Dedifferentiated amniotic fluid mesenchymal stem cell (primary cell): ENCODE measurements around the gene MYL5.
"Not testable (repeated sequence)": the region's sequence is repeated elsewhere in the genome, so short reads cannot be mapped to it uniquely, and the experiment has no call there.

Source experiments
- DNase-seq: peaks from one replicate; pipeline ENCODE4 v3.0.0-alpha.2; 2016; ENCODE audit errors: extremely low spot score

Gene MYL5

DNA sequence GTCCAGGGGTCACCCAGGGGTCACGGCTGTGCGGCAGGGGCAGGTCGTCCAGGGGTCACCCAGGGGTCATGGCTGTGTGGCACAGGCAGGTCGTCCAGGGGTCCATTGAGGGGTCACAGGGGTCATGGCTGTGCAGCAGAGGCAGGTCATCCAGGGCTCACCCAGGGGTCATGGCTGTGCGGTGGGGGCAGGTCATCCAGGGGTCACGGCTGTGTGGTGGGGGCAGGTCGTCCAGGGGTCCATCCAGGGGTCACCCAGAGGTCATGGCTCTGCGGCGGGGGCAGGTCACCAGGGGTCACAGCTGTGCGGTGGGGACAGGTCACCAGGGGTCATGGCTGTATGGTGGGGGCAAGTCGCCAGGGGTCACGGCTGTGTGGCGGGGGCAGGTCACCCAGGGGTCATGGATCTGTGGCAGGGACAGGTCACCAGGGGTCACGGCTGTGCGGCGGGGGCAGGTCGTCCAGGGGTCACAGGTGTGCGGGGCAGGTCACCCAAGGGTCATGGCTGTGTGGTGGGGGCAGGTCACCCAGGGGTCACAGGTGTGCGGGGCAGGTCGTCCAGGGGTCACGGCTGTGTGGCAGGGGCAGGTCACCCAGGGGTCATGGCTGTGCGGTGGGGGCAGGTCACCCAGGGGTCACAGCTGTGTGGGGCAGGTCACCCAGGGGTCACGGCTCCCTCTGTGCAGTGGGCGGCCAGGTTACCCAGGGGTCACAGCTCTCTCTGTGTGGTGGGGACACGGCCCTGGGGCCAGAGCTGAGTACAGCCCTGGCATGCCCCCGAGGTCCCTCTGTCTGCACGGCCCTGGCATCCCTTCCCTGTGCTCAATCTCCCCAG lies 16.3 kb upstream of the MYL5 start:
- DNase-seq = no peak

DNA sequence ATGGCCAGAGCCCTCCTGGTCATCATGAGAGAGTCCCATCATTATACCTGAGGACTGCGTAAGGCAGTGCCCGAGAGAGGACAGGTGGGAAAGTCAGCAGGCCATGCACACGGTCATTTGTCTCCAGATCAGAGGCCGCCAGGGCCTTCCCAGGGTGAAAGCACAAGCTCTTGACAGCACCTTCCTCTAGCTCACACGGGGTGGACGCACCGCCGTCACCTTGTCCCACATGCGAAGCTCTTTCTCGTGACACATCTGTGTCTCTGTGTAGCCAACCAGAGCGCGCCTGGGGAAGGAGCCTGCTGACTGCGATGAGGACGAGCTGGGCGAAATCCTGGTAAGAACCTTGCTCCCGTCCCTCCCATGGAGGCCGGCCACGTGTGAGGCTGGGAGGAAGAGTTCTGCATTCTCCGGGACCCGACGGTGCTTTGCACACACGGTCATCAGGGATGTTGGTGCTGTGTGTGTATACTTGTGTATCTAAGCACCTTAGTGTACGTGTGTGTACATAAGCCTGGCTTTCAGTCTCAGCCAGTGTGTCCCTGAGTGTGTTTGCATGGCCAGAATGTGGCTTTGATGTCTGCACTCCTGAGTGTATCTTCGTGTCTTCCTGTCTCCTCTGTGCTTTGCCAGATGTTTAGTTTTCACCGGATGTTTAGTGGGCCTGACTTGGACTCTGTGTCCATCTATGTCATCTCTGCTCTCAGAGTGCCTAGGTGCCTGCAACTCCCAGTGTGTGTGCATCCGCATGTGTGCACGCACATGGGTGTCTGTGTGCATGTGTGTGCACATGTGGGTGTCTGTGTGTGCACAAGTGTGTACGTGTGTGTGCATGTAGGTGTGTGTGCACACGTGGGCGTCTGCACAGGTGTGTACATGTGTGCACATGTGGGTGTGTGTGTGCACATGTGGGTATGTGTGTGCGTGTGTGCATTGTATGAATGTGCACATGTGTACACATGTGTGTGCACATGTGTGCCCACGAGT lies 15.4 kb upstream of the MYL5 start:
- no peak for DNase-seq

DNA sequence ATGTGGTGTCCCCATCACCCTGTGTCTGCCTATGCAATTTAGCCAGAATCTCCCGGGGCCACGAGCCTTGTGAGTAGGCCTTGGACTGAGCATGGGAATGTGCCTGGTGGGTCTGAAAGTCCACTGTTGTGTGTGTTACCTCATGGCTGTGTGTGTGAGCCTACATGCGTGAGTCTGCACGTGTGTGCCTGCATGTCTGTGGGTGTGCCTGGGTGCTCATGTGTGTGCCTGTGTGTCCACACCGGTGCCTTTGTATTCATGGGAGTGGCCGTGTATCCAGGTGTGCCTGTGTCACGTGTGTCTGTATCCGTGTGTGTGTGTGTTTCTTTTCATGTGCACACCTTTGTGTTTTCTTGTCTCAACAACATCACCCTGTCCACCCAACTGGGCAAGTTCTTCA lies 14.5 kb upstream of the MYL5 start:
- DNase-seq = no peak

DNA sequence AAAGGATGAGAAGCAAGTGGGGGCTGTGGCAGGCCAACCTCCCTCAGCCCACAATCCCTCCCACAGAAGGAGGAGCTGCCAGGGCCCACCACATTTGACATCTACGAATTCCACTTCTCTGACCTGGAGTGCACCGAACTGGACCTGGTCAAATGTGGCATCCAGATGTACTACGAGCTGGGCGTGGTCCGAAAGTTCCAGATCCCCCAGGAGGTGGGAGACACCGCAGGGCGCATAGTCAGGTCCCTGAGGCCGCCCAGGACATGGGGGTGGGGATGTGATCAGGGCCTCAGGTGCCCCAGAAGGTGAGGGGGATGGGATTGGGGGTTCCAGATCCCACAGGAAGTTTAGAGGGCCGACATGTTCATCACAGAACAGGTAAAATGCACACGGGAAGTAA lies 13.9 kb upstream of the MYL5 start:
- no peak for DNase-seq

DNA sequence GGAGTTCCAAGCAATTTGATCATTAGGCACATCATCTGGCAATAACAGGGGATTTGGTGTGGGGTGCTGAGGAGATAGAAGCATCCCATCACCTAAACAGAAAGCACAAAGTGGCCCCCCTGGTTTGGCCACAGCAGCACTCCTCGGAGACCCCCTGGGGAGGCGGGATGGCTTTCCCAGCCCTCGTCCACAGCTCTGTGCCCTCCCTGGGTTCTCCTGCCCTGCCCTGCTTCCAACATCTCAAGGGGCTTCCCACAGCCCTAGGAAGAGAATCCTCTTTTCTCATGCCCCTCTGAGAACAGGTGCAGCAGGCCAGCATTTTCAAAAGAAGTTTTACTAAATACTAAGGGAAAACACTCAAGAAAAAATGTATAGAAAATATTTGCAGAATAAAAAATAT lies 13.1 kb upstream of the MYL5 start:
- no peak for DNase-seq

DNA sequence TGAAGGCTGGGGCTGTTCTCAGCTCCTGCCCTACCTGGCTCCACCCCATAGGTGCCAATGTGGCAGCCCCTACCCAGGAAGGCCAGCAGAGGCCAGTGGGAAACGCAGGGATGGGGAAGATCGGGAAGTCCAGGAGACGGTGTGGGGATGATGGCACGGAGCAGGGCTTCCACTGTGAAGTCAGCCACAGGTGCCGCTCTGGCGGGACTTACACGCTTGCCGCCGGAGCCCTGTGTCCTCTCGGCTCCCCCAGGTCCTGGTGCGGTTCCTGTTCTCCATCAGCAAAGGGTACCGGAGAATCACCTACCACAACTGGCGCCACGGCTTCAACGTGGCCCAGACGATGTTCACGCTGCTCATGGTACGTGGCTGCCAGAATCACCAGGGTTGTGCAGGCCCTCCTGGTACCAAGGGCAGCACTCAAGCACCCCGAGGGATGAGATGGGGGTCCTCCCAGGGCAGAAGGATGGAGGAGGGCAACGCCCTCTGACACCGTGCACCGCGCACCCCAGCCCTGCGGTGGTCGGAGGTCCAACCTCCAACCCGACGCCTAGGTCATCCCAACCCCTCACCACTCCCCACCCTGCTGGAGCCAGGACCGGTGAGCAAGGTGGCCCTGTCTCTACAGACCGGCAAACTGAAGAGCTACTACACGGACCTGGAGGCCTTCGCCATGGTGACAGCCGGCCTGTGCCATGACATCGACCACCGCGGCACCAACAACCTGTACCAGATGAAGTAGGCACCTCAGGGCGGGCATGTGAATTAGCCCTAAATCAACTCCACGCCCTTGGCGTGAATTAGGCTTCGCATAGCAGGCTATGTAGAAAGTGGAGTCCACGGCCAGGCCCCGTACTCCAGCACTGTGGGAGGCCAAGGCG lies 12.2 kb upstream of the MYL5 start:
- DNase-seq = no peak

DNA sequence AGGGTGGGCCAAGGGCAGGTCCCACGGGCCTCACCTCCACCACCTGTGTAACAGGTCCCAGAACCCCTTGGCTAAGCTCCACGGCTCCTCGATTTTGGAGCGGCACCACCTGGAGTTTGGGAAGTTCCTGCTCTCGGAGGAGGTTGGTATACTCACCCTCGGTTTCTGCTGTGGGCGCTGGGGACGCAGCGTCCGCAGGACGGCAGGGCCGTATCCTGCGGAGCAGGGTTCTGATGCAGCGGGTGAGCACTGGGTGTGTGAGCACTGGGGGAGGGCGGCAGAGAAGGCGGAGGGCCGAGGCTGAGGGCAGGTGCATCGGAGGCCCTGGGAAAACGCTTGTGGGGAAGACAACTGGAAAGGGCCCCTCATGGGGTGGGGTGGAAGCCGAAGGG lies 11.3 kb upstream of the MYL5 start:
- DNase-seq = no peak

DNA sequence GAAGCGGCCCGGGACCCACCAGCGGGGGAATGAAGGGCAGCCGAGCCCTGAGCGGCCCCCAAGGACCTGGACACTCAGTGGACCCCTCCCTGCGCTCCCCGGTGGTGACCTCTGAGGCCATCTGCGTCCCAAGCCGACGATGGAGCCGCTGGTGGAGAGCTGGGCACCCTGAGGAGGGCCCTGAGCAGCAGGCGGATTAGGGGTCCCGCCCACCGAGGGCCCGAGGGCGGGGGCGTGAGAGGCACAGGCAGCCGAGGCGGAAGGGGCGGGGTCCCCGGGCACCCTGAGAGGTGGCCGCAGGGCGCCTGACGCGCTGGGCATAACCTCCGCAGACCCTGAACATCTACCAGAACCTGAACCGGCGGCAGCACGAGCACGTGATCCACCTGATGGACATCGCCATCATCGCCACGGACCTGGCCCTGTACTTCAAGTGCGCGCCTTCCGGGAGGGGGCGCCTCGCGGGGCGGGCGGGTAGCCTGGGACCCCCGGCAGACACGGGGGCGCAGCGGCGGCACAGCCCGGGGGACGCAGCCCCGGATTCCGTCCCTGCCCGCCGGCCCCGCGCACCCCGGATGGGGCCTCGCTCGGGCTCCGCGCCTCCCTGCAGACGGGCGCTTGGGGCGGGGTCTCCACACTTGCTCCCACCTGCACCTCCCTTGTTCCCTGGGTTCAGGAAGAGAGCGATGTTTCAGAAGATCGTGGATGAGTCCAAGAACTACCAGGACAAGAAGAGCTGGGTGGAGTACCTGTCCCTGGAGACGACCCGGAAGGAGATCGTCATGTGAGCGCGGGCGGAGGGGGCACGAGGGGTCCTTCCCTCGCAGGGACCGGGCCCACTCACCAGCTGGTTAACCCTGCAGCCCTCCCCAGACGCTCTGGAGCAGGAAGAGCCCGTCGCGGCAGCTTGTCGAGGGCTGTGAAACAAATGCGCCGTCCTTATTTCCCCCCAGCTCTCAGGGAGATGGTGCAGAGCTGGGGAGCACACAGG lies 10.6 kb upstream of the MYL5 start:
- no peak for DNase-seq

DNA sequence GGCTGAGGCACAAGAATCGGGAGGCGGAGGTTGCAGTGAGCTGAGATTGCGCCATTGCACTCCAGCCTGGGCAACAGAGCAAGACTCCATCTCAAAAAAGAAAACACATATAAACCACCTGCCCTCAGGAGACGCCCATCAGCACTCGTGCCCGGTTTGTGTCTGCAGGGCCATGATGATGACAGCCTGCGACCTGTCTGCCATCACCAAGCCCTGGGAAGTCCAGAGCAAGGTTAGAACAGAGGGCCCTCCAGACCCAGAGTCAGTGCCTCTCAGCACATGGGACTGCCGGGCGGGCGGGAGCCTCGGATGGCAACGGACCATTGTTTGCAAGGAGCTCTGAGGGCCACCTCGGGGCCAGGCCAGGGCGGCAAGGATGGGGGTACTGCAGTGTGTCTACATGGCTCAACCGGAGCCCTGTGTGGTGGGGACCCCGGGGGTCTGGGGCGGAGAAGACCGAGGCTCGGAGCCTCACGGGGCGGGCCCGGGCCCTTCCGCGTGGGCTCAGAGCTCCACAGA lies 9.6 kb upstream of the MYL5 start:
- no peak for DNase-seq

DNA sequence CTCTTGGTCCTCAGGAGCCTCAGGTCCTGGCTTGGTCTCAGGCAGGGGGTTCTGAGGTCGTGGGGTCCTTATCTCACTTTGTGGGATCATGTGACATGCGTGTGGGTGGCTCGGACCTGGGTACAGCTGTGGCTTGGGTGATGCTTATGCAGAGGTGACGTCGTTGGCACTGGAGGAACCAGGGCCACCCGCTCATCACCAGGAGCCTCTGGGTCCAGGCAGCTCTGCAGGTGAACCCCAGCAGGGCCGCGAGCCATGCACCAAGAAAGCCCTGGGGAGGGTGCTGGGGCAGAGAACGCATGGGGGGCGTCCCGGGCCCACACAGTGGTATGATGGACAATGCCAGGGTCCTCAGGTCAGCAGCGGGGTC lies 9.0 kb upstream of the MYL5 start:
- DNase-seq = no peak

DNA sequence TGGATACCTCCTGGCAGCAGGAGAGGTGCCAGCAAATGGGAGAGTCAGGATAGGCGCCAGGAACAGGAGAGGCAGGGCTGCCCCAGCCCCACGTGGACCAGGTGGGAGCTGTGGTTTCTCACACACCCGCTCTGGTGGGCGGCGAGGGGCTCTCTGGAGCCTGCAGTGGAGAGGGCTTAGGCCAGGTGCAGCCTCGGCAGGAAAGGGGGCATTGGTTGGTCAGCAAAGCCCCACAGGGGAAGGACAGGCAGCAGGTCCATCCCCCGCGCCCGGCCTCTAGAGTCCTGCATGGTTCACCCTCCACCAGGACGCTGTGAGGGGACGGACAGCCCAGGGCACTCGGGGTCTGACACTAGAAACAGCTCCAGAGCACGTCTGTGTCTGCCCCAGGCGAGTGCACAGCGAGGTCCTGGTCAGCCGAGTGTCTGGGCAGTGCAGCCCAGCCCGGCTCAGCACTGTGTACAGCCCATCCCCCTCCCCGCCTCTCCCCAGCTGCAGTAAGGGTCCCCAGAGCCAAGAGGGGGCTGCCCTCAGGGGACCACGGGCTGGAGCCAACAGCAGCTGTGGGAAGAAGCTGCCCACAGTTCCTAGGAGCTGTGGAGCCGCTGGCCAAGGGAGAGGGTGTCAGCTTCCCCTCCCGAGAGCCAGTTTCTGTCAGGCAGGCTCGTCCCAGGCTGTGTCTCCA lies 8.4 kb upstream of the MYL5 start:
- no peak for DNase-seq

DNA sequence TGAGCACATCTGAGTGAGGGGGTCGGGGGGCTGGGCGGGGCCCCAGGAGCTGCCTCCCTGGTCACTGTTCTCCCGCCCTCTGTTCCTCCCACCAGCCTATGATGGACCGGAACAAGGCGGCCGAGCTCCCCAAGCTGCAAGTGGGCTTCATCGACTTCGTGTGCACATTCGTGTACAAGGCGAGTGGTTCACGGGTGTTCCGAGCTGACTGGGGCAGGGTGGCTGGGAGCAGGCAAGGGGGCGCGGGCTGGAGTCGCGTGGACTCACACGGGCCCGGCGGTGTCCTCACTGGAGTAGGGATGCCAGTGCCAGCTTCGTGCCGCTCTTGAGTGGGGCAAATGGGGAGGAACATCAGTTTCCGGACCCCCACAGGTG lies 7.9 kb upstream of the MYL5 start:
- no peak for DNase-seq

DNA sequence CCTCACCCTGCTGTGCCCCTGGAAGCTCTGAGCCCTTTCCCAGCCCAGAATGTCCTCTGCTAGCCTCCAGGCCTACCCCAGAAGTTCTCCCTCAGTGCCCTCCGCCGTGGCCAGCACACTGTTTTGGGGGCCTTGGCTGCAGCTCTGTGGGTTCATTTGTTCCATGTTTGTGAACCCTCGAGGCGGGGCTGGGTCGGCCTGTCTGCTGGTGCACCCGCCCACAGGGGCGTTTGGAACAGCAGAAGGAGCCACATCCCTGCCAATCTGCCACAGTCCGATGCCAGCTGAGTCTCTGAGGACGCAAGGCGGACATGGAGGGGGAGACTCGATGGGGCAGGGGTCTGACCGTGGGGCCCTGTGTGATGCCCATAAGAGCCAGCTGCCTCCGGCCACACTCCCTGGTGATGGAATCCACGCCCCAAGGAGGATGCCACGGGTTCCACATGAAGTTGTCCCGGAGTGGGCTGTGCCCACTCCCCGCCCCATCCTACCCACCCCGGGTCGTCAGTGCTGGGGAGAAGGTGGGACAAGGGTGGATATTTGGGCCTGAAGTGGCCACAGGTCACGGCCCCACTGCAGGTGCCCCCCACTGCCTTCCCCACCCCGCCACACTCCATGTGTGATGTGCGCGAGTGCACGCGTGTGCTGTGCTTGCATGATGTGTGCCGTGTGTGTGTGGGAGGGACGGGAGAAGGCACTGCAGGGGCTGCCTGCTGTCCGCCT lies 7.4 kb upstream of the MYL5 start:
- no peak for DNase-seq

DNA sequence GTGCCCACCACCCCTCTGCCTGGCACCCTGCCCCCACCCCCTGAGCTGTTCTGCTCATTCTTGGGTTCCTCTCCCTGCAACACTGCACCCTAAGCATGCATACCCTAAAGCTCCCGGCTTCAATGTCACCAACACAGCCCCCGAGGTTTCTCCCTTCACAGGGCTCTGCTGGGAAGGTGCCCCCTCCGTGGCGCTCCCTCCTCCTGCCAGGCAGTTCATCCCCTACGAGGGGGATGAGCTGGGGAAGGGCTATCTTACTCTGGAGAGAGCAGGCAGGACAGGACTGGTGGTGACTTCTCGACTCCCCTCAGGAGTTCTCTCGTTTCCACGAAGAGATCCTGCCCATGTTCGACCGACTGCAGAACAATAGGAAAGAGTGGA lies 6.8 kb upstream of the MYL5 start:
- no peak for DNase-seq

DNA sequence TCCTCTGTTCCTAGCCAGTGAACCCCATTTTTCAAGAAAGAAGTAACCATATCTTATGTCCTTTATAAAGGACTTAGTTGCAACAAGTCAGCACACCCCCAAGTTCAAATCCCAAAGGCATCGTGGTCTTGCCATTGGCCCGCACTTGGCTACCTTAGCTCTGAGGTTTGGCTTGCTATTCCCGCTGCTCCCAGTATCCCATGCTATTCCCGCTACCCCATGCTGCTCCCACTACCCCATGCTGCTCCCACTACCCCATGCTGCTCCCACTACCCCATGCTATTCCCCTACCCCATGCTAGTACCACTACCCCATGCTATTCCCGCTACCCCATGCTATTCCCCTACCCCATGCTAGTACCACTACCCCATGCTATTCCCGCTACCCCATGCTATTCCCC lies 6.1 kb upstream of the MYL5 start:
- DNase-seq = not testable (repeated sequence)

DNA sequence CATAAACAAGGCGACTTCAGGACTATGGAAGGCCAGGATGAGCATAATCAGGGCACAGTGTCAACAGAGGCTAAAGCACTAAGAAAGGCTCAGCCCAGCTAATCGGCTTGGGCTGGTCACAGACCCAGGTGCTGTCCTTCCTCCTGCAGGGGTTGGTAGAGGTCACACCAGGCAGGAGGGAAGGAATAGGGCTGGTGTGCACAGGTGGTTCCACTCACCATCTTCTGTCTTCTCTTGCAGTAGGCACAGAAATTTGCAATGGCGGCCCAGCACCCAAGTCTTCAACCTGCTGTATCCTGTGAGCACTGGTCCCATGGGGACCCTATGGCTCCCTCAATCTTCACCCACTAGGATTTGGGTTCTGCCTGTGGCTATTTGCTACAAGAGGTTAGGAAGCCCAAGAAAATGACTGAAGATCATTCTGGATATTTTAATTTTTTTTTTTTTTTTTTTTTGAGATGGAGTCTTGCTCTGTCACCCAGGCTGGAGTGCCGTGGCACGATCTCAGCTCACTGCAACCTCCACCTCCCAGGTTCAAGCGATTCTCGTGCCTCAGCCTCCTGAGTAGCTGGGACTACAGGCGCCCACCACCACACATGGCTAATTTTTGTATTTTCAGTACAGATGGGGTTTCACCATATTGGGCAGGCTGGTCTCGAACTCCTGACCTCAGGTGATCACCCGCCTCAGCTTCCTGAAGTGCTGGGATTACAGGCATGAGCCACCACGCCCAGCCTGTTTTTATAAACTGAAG lies 4.4 kb upstream of the MYL5 start:
- not testable (repeated sequence) for DNase-seq

DNA sequence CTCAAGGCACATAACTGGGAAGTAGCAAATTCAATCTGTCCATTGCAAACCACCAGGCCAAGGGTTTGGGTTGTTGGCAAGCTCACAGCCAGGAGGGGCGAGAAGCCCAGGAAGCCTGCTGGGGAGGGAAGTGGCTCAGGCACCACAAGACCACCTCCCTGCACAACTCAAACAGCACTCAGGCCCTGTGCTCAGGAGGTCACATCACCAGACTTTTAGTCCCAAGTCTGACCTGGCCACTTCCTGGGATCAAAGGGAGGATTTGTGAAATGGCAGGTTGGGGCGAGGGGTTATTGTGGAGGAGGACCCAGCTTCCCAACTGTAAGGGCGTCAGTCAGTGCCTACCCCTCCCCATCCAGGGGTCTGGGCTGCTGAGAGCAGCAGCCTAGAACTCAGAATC lies 2.6 kb upstream of the MYL5 start:
- no peak for DNase-seq

DNA sequence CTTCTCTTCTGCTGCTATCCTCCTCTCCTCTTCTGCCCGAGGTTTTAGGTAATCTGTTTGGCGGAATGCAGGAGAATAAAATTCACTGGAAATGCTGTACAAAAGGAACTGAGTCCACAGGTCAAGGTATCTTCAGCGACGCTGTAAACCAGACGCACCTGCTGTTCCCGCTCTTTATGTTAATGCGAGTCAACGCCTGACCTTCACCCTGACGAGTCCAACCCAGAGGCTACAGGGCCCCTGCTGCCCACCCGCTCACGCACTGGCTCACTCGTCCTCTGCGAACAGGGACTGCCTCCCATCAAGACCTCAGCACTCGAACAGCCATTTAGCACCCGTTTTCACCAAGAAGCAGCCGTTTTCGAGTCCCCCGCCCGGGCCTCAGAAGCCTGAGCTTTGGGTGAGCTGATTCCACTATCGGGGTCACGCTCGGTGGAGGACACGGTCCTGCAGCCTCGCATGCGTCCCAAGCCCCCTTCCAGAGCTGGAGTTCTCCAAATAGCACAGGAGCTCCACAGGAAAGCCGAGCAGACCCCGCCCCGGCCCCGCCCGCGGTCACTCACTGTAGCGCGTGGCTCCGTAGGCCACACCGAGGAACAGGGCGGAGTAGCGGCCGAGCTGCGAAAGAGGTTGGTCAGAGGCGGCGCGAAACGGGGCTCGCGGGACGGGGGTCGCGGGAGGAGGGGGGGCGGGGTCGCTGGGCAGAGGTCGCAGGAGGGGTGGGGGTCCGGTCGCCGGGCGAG lies 822 bp upstream of the MYL5 start:
- no peak for DNase-seq
